IgD-negative memory B cell (primary cell): ENCODE measurements around the gene SHISAL1. TPM values are rescaled to one million over a fixed set of nuclear protein-coding genes. Genes with fewer than 3 reads are reported as not detected.
"Not testable (repeated sequence)": the region's sequence is repeated elsewhere in the genome, so short reads cannot be mapped to it uniquely, and the experiment has no call there.

ENCODE experiments used
- H3K27ac Mint-ChIP-seq, 3 donors: one replicate each; pipeline ENCODE4 v1.8.0; 2020 to 2022; ENCODE audit warnings: mild to moderate bottlenecking in 3 of 3, mixed read lengths in 3 of 3, moderate library complexity in 1 of 3
- H3K27me3 Mint-ChIP-seq: one replicate; pipeline ENCODE4 v1.8.0; 2021; ENCODE audit warnings: mixed read lengths
- H3K36me3 Mint-ChIP-seq: one replicate; pipeline ENCODE4 v1.8.0; 2020; ENCODE audit warnings: mild to moderate bottlenecking, mixed read lengths
- H3K4me1 Mint-ChIP-seq, 3 donors: one replicate each; pipeline ENCODE4 v1.8.0; 2020 to 2022; ENCODE audit warnings: mixed read lengths in 3 of 3, mild to moderate bottlenecking in 1 of 3
- H3K4me3 Mint-ChIP-seq, 4 donors: one replicate each; pipeline ENCODE4 v1.8.0; 2020 to 2022; ENCODE audit warnings: mild to moderate bottlenecking in 4 of 4, mixed read lengths in 4 of 4, moderate library complexity in 3 of 4
- H3K9me3 Mint-ChIP-seq, 3 donors: one replicate each; pipeline ENCODE4 v1.8.0; 2020 to 2021; ENCODE audit warnings: mixed read lengths in 3 of 3, mild to moderate bottlenecking in 1 of 3
- polyA plus RNA-seq: library from polyadenylated mRNA; unstranded; fragments of 300-500 nt; fragmentation: Illumina TruSeq; gene quantifications from one replicate; pipeline ENCODE4 v1.2.3, GENCODE V29; 2021

SHISAL1 gene
- polyA plus RNA-seq, 1 donor from 2014 or later = not detected

- Mint-ChIP-seq H3K4me3 (no peak overlapping the region), H3K36me3 (peaks cover 3% of the 10 kb centered on the region), H3K9me3 (peaks cover 0 to 12% (median 0%) of the 10 kb centered on the region in 3 donors), H3K27ac (no peak overlapping the region), H3K4me1 (no peaks in the 10 kb centered on the region), H3K27me3 (peaks cover 17% of the 10 kb centered on the region)
Observed at GRCh38 chr22:44246615-44247326, 66.0 kb downstream of the SHISAL1 start.

GRCh38 chr22:44245867-44246266, 66.9 kb downstream of the SHISAL1 start:
- Mint-ChIP-seq H3K9me3 (peaks cover 0 to 12% (median 0%) of the 10 kb centered on the region in 3 donors), H3K4me1 (no peaks in the 10 kb centered on the region), H3K27ac (no peak overlapping the region), H3K36me3 (peaks cover 3% of the 10 kb centered on the region), H3K27me3 (peaks cover 18% of the 10 kb centered on the region), H3K4me3 (no peak overlapping the region)

- Mint-ChIP-seq H3K4me3 (no peak overlapping the region), H3K27me3 (peaks cover 18% of the 10 kb centered on the region), H3K27ac (no peak overlapping the region), H3K36me3 (peaks cover 3% of the 10 kb centered on the region), H3K9me3 (peaks cover 0 to 9% (median 0%) of the 10 kb centered on the region in 3 donors), H3K4me1 (no peaks in the 10 kb centered on the region)
Observed at GRCh38 chr22:44245438-44245837, 67.3 kb downstream of the SHISAL1 start.

- no peak overlapping the region for H3K4me3 Mint-ChIP-seq
- peaks cover 3% of the 10 kb centered on the region for H3K36me3 Mint-ChIP-seq
- H3K4me1 Mint-ChIP-seq = no peaks in the 10 kb centered on the region
- peaks cover 18% of the 10 kb centered on the region for H3K27me3 Mint-ChIP-seq
- H3K27ac Mint-ChIP-seq = no peak overlapping the region
- no peaks in the 10 kb centered on the region for H3K9me3 Mint-ChIP-seq
Observed at GRCh38 chr22:44244265-44244822, 68.4 kb downstream of the SHISAL1 start.

GRCh38 chr22:44243761-44244160, 69.0 kb downstream of the SHISAL1 start:
- Mint-ChIP-seq H3K27ac (no peak overlapping the region), H3K4me3 (no peak overlapping the region), H3K36me3 (peaks cover 3% of the 10 kb centered on the region), H3K27me3 (peaks cover 18% of the 10 kb centered on the region), H3K4me1 (no peaks in the 10 kb centered on the region), H3K9me3 (no peaks in the 10 kb centered on the region)

- Mint-ChIP-seq H3K36me3 (no peaks in the 10 kb centered on the region), H3K4me1 (no peaks in the 10 kb centered on the region), H3K4me3 (no peak overlapping the region), H3K9me3 (no peaks in the 10 kb centered on the region), H3K27me3 (peaks cover 22% of the 10 kb centered on the region), H3K27ac (no peak overlapping the region)
Observed at GRCh38 chr22:44242946-44243724, 69.6 kb downstream of the SHISAL1 start.

- peaks cover 20% of the 10 kb centered on the region for H3K27me3 Mint-ChIP-seq
- H3K9me3 Mint-ChIP-seq, H3K4me3 Mint-ChIP-seq, H3K27ac Mint-ChIP-seq, H3K4me1 Mint-ChIP-seq, H3K36me3 Mint-ChIP-seq: not testable (repeated sequence)
Observed at GRCh38 chr22:44241121-44241520, 71.6 kb downstream of the SHISAL1 start.

- Mint-ChIP-seq H3K36me3 (peaks cover 2% of the 10 kb centered on the region), H3K9me3 (no peaks in the 10 kb centered on the region), H3K4me3 (no peak overlapping the region), H3K27me3 (peaks cover 7% of the 10 kb centered on the region), H3K4me1 (peaks cover 0 to 2% (median 0%) of the 10 kb centered on the region in 3 donors), H3K27ac (no peak overlapping the region)
Observed at GRCh38 chr22:44237290-44237689, 75.5 kb downstream of the SHISAL1 start.

- not testable (repeated sequence) for H3K36me3 Mint-ChIP-seq, H3K27me3 Mint-ChIP-seq, H3K27ac Mint-ChIP-seq, H3K4me1 Mint-ChIP-seq, H3K4me3 Mint-ChIP-seq, H3K9me3 Mint-ChIP-seq
Observed at GRCh38 chr22:44234372-44234771, 78.4 kb downstream of the SHISAL1 start.

- H3K36me3 Mint-ChIP-seq = peaks cover 2% of the 10 kb centered on the region
- H3K4me1 Mint-ChIP-seq = peaks cover 0 to 2% (median 2%) of the 10 kb centered on the region in 3 donors
- peaks cover 15% of the 10 kb centered on the region for H3K27me3 Mint-ChIP-seq
- no peak overlapping the region for H3K4me3 Mint-ChIP-seq
- H3K27ac Mint-ChIP-seq = no peak overlapping the region
- H3K9me3 Mint-ChIP-seq = peaks cover 10 to 20% (median 14%) of the 10 kb centered on the region in 3 donors
Observed at GRCh38 chr22:44231233-44231632, 81.5 kb downstream of the SHISAL1 start.

- Mint-ChIP-seq H3K36me3 (peaks cover 2% of the 10 kb centered on the region), H3K9me3 (peaks cover 10 to 20% (median 16%) of the 10 kb centered on the region in 3 donors), H3K4me3 (no peak overlapping the region), H3K27ac (no peak overlapping the region), H3K4me1 (peaks cover 0 to 2% (median 2%) of the 10 kb centered on the region in 3 donors), H3K27me3 (peaks cover 23% of the 10 kb centered on the region)
Observed at GRCh38 chr22:44229809-44230208, 82.9 kb downstream of the SHISAL1 start.

- Mint-ChIP-seq H3K4me3 (no peak overlapping the region), H3K36me3 (peaks cover 2% of the 10 kb centered on the region), H3K27ac (no peak overlapping the region), H3K4me1 (peaks cover 0 to 2% (median 2%) of the 10 kb centered on the region in 3 donors), H3K27me3 (peaks cover 23% of the 10 kb centered on the region), H3K9me3 (peaks cover 10 to 20% (median 16%) of the 10 kb centered on the region in 3 donors)
Observed at GRCh38 chr22:44229331-44229730, 83.4 kb downstream of the SHISAL1 start.

GRCh38 chr22:44225812-44226211, 86.9 kb downstream of the SHISAL1 start:
- Mint-ChIP-seq H3K4me3 (no peak overlapping the region), H3K4me1 (no peaks in the 10 kb centered on the region), H3K9me3 (peaks cover 8 to 20% (median 16%) of the 10 kb centered on the region in 3 donors), H3K27me3 (peaks cover 26% of the 10 kb centered on the region), H3K36me3 (no peaks in the 10 kb centered on the region), H3K27ac (no peak overlapping the region)

- Mint-ChIP-seq H3K4me1 (no peaks in the 10 kb centered on the region), H3K4me3 (no peak overlapping the region), H3K27ac (no peak overlapping the region), H3K36me3 (no peaks in the 10 kb centered on the region), H3K9me3 (peaks cover 8 to 20% (median 14%) of the 10 kb centered on the region in 3 donors), H3K27me3 (peaks cover 26% of the 10 kb centered on the region)
Observed at GRCh38 chr22:44225091-44225689, 87.6 kb downstream of the SHISAL1 start.

GRCh38 chr22:44224166-44224565, 88.6 kb downstream of the SHISAL1 start:
- Mint-ChIP-seq H3K4me1 (no peaks in the 10 kb centered on the region), H3K9me3 (peaks cover 5 to 18% (median 12%) of the 10 kb centered on the region in 3 donors), H3K36me3 (no peaks in the 10 kb centered on the region), H3K27me3 (peaks cover 20% of the 10 kb centered on the region), H3K4me3 (no peak overlapping the region), H3K27ac (no peak overlapping the region)
